Measurements from ENCODE around the gene SRBD1.

Gene SRBD1

DNA sequence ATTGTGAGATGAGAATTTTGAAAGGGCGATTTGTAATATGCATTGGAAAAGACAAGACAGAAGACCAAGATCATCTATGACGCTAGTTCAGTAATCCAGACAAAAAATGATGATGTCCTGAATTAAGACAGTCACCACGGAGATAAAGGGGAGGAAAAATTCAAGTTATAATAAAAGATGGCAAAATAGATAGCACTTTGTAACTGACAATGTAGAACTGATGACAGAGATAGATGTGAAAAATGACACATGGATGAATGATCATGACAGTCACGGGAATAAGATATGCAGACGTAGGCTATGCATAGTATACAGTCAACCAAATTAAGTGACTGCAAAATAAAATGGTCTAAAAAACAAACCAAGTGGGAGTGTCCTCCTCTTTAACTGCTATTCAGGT lies 59.2 kb downstream of the SRBD1 start:
- no peak for DNase-seq (ENCODE audit: low spot score)

GRCh38 chr2:45545943-45546342 lies 65.1 kb downstream of the SRBD1 start:
- no peak for DNase-seq (ENCODE audit: low spot score)

- no peak for DNase-seq (ENCODE audit: low spot score)
These were observed 67.8 kb downstream of the SRBD1 start for GRCh38 chr2:45543257-45543656.

GRCh38 chr2:45542013-45542412 lies 69.1 kb downstream of the SRBD1 start:
- DNase-seq (ENCODE audit: low spot score): no peak

GRCh38 chr2:45541450-45541849 lies 69.6 kb downstream of the SRBD1 start:
- no peak for DNase-seq (ENCODE audit: low spot score)

GRCh38 chr2:45540942-45541341 lies 70.1 kb downstream of the SRBD1 start:
- DNase-seq (ENCODE audit: low spot score): no peak

DNA sequence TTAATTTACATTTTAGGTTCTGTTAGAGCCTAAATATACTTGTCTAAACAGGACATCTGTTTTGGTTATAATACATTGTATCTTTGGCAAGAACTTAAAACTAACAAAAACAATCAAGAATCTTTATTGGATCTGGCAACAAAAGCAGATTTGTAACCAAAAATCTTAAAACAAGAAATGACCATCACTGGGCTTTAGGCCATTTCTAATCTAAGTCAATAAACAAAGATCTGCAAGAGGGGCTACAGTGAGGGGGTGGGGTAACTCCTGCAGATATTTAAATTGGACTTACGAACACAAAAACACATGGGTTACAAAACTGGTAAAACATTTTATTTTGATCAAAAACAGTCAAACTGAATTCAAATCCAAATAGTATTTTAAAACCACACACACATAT lies 77.3 kb downstream of the SRBD1 start:
- no peak for DNase-seq (ENCODE audit: low spot score)

DNA sequence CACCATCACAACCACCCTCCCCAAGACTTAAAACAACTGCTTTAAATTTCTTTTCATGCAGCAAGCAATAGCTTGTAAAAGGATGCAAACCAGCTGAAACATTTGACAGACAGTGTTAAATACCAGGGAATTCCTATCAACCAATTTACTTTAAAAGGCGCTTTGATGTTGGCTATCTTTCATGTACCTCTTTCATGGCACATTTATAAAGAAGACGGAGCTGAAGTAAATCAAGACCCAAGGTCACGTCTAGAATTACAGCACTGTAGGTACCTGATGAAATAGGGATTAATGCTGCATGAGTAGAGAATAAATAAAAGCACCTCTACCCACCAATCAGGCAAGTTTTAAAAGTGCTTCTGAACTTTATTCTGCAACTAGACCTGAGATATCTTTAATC lies 78.9 kb downstream of the SRBD1 start:
- no peak for DNase-seq (ENCODE audit: low spot score)

- DNase-seq (ENCODE audit: low spot score): no peak
These were observed 87.1 kb downstream of the SRBD1 start for GRCh38 chr2:45524016-45524415.

DNA sequence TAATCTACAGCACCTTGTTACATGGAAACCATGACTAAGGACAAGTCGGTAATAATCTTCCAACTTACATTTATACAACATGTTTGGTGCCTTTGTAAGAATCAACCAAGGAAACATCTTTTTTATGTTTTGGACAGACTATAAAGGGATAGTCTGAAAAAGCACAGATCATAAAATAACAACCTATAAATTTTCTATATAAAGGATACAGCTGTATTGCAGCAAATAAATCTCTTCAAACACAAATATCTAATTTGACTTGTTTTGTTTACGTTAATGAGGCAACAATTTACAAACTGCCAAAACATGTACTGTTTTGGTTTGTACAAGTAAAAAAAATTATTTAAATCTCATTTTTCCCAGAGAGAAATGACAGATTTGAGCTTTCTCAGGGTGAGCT lies 92.5 kb downstream of the SRBD1 start:
- no peak for DNase-seq (ENCODE audit: low spot score)

DNA sequence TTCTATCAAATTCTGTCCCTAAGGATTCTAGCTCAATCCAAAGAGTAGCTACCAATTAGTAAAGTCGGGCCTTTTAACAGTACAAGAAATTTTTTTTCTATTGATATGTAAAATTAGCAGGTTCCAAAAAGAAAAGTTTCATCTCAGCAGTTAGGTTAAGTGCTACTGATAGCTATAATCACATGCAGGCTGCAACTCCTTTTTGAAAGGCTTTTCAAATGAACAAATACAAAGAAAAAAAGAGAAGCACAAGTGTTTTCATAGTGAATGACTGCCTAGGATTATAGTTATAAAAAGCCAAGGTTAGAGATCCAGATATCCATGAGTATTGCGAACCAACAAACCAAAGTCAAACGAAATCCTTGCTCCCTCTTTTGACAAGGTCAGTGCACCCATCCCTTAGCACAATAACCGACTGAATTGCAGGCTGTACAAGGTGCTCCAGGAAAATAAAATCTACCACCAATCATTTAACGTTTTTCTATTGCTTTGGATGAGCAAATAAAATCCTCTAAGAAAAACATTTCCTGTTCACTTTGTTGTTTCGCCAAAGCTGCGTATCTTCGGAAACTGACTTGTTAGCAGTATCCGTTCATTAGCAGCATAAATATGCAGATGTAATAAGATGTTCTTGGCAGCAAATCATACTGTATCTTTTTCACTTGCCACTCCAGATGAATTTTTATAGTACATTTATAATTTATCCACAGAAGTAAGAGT lies 100.2 kb downstream of the SRBD1 start:
- no peak for DNase-seq (ENCODE audit: low spot score)

DNA sequence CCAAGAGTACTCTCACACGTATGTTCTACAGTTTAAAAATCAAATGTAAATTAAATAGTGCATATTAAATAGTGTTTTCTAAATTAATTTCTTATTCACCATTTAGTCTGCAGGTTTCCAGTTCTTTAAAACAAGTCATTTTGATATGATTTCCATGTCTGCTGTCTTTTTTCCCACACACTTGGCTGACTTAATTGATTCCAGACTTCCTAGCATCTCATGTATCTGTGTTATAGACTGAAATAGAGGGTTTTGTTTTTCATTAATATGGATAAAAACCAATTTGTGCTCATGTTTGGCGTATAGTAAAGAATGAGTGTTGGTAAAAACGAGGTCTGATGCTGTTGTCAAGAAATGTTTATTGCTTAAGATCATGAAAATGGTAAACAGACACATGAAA lies 104.3 kb downstream of the SRBD1 start:
- DNase-seq (ENCODE audit: low spot score): no peak

DNA sequence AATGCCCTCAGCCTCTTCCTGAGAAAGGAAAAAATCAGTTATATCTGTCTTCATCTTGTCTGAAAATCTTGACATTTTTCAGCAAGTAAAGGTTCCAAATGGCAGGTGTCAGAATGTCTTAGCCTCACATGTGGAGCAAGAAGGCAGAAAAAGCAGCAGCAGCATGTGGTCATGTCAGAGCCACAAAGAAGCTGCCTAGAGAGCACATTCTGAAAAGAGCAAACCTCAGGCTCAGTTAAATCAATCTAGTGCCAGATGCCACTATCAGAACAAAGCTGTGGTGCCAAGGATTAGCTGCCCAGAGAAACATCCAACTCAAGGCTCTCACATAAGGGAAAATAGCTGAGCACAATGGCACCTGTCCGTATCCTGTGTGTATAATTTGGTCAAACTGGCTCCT lies 105.9 kb downstream of the SRBD1 start:
- DNase-seq (ENCODE audit: low spot score): no peak

DNA sequence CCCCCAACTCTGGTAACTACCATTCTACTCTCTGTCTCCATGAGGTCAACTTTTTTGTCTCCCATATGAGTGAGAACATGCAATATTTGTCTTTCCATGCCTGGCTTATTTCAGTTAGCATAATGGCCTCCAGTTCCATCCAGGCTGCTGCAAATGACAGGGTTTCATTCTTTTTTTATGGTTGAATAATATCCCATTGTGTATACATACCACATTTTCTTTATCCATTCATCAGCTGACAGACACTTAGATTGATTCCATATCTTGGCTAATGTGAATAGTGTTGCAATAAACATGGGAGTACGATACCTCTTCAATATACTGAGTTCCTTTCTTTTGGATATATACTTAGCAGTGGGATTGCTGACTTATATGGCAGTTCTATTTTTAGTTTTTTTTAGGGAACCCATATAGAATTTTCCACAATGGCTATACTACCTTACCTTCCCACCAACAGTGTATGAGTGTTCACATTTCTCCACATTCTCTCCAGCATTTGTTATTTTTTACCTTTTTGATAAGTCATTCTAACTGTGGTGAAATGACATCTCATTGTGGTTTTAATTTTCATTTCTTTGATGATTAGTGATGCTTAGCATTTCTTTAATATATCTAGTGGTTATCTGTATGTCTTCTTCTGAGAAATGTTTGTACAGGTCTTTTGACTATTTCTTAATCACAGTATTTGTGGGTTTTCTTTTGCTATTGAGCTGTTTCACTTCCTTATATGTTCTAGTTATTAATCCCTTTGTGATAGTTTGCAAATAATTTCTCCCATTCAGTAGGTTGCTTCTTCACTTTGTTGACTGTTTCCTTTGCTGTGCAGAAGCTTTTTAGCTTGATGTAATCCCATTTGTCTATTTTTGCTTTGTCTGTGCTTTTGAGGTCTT lies 112.2 kb downstream of the SRBD1 start:
- no peak for DNase-seq (ENCODE audit: low spot score)

GRCh38 chr2:45497355-45497754 lies 113.7 kb downstream of the SRBD1 start:
- no peak for DNase-seq (ENCODE audit: low spot score)

DNA sequence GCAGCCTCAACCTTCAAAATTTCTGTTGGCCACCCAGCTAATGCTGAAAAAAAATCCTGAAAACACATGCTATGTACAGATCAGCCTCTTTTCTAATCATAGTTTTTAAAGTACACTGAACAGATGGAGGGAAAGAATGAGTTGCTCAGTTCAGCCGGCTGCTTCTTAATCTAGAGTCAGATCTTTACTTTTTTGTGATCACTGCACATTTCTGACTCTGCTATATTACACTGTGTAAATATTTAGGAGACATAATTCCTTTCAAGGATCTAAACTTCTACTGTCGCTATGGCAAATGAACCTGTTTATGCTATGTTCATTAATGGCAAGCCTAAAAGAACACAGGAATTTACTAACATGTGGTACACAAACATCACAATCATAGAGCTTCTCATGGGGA lies 114.2 kb downstream of the SRBD1 start:
- DNase-seq (ENCODE audit: low spot score): no peak

GRCh38 chr2:45494978-45495293 lies 116.1 kb downstream of the SRBD1 start:
- no peak for DNase-seq (ENCODE audit: low spot score)

- DNase-seq (ENCODE audit: low spot score): peak; percentile 43
These were observed 116.6 kb downstream of the SRBD1 start for GRCh38 chr2:45494275-45494977.

GRCh38 chr2:45484965-45485364 lies 126.1 kb downstream of the SRBD1 start:
- DNase-seq (ENCODE audit: low spot score): no peak

DNA sequence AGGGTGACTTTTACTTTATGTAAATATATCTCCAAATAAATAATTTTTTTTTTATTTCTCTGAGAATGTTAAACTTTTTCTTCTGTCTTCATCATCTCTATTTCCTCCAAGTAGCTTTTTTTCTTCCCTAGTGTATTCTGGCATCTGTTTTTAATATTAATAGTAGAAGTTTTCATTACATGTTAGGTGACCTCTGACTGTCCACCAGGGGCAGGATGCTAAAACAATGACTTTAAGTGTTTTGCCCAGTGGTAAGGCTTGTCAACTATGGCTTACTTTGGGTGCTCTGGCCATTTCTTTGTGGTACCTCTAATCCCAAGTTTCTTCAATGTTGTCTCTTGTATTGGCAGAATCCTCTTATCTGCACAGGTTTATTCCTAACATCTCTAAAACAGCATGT lies 127.1 kb downstream of the SRBD1 start:
- no peak for DNase-seq (ENCODE audit: low spot score)

DNA sequence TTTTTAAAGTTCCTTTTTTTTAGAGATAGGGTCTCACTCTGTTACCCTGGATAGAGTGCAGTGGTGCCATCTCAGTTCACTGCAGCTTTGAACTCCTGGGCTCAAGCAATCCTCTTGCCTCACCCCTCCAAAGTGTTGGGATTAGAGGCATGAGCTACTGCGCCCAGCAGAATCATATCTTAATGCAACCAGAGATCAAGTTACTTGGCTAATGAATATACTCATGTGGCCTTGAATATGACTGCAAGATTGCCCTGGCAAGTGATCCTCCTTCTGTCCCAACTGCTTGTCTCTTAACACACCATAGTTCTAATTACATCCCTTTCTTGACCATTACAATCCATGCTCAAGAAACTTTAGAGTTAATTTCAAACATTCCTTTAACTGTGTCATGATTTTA lies 133.5 kb downstream of the SRBD1 start:
- no peak for DNase-seq (ENCODE audit: low spot score)

- DNase-seq (ENCODE audit: low spot score): no peak
These were observed 140.5 kb downstream of the SRBD1 start for GRCh38 chr2:45470531-45470930.
